ENCODE results near the gene PARP9. TPM values are rescaled to one million over a fixed set of nuclear protein-coding genes. Genes with fewer than 3 reads are reported as not detected.

PARP9 gene
- total RNA-seq, 2 donors from 2014 or later, result 26.9 to 70.1 TPM

GRCh38 chr3:122481390-122481789, 82.7 kb downstream of the PARP9 start:
- ATAC-seq, result peak; percentile 29 to 53
- H3K9me3 Mint-ChIP-seq, result no peaks in the 10 kb centered on the region

More at GRCh38 chr3:122481390-122481789, 82.7 kb downstream of the PARP9 start:
- Mint-ChIP-seq H3K27ac (no peak overlapping the region), H3K36me3 (peaks cover 15 to 21% of the 10 kb centered on the region in 2 donors)
- DNase-seq (ENCODE audit: low spot score in 2 of 2), result no peak

Other genes starting within 250 kb of the PARP9 start
- gene CSTA, start 239.1 kb downstream of the PARP9 start, total RNA-seq, result not detected
- 10 to 100 TPM; 52.0 to 99.6 TPM for gene MIX23, start 181.1 kb downstream of the PARP9 start, total RNA-seq
- gene FAM162A, start 180.1 kb downstream of the PARP9 start, total RNA-seq, result 100 to 1,000 TPM in 1 of 2 donors, 10 to 100 TPM in 1; 51.2 to 194 TPM
- 1 to 10 TPM; 2.3 to 3.1 TPM for gene WDR5B, start 148.2 kb downstream of the PARP9 start, total RNA-seq
- gene KPNA1, start 49.4 kb downstream of the PARP9 start, total RNA-seq, result 10 to 100 TPM; 40.3 to 89.5 TPM
- 10 to 100 TPM; 30.4 to 65.2 TPM for gene DTX3L, start within 50 bp of the PARP9 start, total RNA-seq
- gene PARP15, start 13.3 kb upstream of the PARP9 start, total RNA-seq, result 10 to 100 TPM; 13.8 to 23.5 TPM
- gene PARP14, start 116.5 kb upstream of the PARP9 start, total RNA-seq, result 10 to 100 TPM; 56.0 to 69.3 TPM
- gene HSPBAP1, start 229.5 kb upstream of the PARP9 start, total RNA-seq, result 1 to 10 TPM; 5.3 to 6.6 TPM
- gene SLC49A4, start 230.8 kb upstream of the PARP9 start, total RNA-seq, result 1 to 10 TPM; 1.3 to 1.8 TPM

All from activated naive CD4-positive, alpha-beta T cell treated with anti-CD3 and anti-CD28 coated beads, Interleukin-2, amount 50 U/mL, for 72 hours (primary cell).